Neural cell (in vitro differentiated cells): ENCODE results near the gene METTL26.

Experiments used
- POLR2AphosphoS5 ChIP-seq: IDR thresholded peaks from 2 replicates; pipeline ENCODE4 v1.6.1; 2012
- TF ChIP-seq, protein P1 (sequence below): fragments of 450-650 bp; IDR thresholded peaks from 2 replicates; pipeline ENCODE4 v1.5.1; 2014; ENCODE audit warnings: antibody characterized with exemption, mild to moderate bottlenecking, moderate library complexity; ENCODE audit not compliant: poor library complexity, severe bottlenecking

- TF ChIP-seq, protein P1, sequence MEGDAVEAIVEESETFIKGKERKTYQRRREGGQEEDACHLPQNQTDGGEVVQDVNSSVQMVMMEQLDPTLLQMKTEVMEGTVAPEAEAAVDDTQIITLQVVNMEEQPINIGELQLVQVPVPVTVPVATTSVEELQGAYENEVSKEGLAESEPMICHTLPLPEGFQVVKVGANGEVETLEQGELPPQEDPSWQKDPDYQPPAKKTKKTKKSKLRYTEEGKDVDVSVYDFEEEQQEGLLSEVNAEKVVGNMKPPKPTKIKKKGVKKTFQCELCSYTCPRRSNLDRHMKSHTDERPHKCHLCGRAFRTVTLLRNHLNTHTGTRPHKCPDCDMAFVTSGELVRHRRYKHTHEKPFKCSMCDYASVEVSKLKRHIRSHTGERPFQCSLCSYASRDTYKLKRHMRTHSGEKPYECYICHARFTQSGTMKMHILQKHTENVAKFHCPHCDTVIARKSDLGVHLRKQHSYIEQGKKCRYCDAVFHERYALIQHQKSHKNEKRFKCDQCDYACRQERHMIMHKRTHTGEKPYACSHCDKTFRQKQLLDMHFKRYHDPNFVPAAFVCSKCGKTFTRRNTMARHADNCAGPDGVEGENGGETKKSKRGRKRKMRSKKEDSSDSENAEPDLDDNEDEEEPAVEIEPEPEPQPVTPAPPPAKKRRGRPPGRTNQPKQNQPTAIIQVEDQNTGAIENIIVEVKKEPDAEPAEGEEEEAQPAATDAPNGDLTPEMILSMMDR, result no peak
- TF ChIP-seq POLR2AphosphoS5, result no peak
These were observed 35.3 kb downstream of the METTL26 start for GRCh38 chr16:600781-601180.
